ENCODE measurements around the gene CCDC122. TPM values are rescaled to one million over a fixed set of nuclear protein-coding genes. Genes with fewer than 3 reads are reported as not detected.

Gene CCDC122
- total RNA-seq, 1 donor: 16.0 TPM

- DNase-seq (ENCODE audit: low read depth): no peak
- TF ChIP-seq CTCF (IDR thresholded peaks at IDR 0.05; ENCODE audit: insufficient read depth, low read depth, low read length): no peak
- H3K4me3 ChIP-seq (ENCODE audit: low read depth, low read length): no peak overlapping the region
Observed at GRCh38 chr13:43911871-43912270, 32.3 kb upstream of the CCDC122 start.

GRCh38 chr13:43911278-43911677 lies 31.7 kb upstream of the CCDC122 start:
- DNase-seq (ENCODE audit: low read depth): no peak
- TF ChIP-seq CTCF (IDR thresholded peaks at IDR 0.05; ENCODE audit: insufficient read depth, low read depth, low read length): no peak
- H3K4me3 ChIP-seq (ENCODE audit: low read depth, low read length): no peak overlapping the region

GRCh38 chr13:43910856-43911255 lies 31.3 kb upstream of the CCDC122 start:
- DNase-seq (ENCODE audit: low read depth): no peak
- no peak overlapping the region for H3K4me3 ChIP-seq (ENCODE audit: low read depth, low read length)
- no peak for TF ChIP-seq CTCF (IDR thresholded peaks at IDR 0.05; ENCODE audit: insufficient read depth, low read depth, low read length)

- peak; percentile 45 for TF ChIP-seq CTCF (IDR thresholded peaks at IDR 0.05; ENCODE audit: insufficient read depth, low read depth, low read length)
- H3K4me3 ChIP-seq (ENCODE audit: low read depth, low read length): no peak overlapping the region
- peak; percentile 57 for DNase-seq (ENCODE audit: low read depth)
Observed at GRCh38 chr13:43908156-43909126, 28.9 kb upstream of the CCDC122 start.

- TF ChIP-seq CTCF (IDR thresholded peaks at IDR 0.05; ENCODE audit: insufficient read depth, low read depth, low read length): peak; percentile 72
- DNase-seq (ENCODE audit: low read depth): peak; percentile 73
- H3K4me3 ChIP-seq (ENCODE audit: low read depth, low read length): no peak overlapping the region
Observed at GRCh38 chr13:43905435-43906031, 26.0 kb upstream of the CCDC122 start.

GRCh38 chr13:43895940-43896339 lies 16.4 kb upstream of the CCDC122 start:
- peak; percentile 59 for DNase-seq (ENCODE audit: low read depth)
- no peak for TF ChIP-seq CTCF (IDR thresholded peaks at IDR 0.05; ENCODE audit: insufficient read depth, low read depth, low read length)
- no peak overlapping the region for H3K4me3 ChIP-seq (ENCODE audit: low read depth, low read length)

Measured in fibroblast of villous mesenchyme (primary cell).